NCI-H1105 treated with DMSO at 0.1 percent for 48 hours (cell line): ENCODE measurements around the gene ADAMTS17.
"Not testable (repeated sequence)": the region's sequence is repeated elsewhere in the genome, so short reads cannot be mapped to it uniquely, and the experiment has no call there.

Experiments used
- DNase-seq: peaks from one replicate; lab custom pipeline; 2025; lab: John Stamatoyannopoulos, UW

The ADAMTS17 gene

DNA sequence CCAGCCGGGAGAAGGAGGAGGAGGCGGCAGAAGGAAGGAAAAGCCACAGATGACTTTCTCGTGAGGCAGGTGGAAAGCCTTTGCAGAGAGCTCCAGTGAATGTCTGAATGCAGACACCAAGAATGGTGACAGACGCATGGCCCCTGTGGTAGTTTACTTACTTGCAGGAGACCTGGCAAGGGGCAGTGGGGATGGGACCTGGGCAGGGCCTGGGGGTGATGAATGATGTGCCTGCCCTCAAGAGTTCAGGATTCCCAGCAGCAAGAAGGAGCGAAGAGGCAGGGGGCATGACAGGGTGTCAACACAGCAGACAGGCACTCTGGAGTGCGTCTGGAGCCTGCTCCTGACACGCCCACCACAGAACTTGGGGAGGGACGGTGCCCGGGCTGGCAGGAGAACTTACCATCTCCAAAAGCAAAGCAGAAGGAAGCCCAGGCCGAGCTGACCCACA, 348.1 kb downstream of the ADAMTS17 start:
- no peak for DNase-seq

DNA sequence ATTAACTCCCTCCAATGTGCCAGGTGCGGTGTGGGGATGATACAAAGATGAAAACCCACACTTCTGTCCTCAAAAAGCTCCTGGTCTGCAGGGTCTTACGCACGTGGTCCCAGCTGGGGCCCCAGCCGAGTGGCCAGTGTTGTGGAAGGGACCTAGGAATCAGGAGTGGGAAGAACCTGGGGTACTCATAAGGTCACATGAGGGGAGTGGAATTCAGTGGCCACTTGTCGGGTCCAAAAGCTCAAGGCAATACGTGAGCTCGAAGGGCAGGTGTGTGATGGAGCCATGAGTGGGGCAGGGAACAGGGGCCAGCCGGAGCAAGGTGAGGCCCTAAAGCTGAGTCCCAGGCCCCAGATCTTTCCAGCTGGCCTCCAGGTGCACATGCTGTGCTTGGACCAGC, 348.5 kb downstream of the ADAMTS17 start:
- no peak for DNase-seq

DNA sequence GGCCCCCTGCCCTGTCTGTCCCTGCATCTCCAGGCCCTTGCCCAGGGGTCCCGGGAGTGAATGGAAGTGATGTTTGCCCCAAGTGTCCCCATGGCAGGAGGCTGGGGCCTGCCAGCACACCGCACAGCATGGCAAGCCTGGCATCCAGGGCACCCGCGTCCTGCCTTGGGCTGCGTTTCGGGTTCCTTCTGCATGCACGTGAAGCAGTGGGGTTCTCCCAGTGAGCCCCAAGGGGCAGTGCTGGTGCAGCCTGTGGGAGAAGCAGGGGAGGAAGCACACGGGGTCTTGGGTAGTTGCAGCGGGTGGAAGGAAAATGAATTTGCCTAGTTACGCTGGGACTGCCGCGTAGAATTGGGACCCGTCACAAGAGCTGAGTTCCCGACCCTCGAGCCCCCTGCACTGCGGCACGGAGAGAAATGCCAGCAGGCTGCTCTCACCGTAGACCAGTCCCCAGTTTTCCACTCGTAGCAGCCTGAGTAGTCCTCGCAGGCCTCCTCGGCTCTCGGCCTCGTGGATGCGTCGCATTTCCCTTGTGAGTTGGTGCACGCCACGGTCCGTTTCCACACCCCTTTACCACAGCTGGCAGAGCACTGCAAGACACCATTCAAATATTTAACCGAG, 349.1 kb downstream of the ADAMTS17 start:
- no peak for DNase-seq

DNA sequence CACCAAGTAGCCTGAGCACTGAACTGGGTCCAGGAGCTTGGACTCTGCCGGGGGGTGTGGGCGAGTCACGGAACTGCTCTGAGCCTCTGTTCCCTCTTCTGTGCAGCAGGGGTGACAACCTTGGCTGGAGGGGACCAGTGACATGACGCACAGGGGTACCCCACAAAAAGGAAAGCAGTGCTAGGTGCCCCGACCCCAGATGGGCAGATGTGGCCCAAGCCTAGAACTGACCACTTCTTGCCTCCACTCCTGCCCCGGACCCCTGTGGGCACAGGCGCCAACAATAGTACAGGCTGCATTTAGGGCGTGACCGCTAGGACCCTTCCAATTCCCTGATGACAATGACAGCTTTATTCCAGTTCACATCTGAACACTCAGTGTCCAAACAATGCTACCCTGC, 352.7 kb downstream of the ADAMTS17 start:
- DNase-seq = no peak

DNA sequence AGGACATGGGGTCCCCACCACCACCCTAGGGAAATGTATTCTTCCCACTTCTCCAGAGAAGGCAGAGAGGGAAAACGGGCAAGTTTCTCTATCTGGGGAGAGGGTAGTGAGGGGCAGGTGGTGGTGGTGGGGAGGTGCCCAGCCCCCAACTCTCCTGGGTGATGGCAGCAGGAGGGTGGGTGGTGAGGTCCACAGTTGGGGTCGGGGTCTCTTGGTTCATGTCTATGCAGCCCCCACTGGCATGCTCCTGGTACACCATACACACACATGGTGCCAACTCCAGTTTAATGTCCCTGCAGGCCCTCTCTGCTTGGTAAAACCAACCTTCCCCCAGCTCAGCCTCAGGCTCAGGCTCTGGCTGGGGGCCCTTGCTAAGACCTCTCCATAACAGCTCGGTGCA, 354.1 kb downstream of the ADAMTS17 start:
- no peak for DNase-seq

DNA sequence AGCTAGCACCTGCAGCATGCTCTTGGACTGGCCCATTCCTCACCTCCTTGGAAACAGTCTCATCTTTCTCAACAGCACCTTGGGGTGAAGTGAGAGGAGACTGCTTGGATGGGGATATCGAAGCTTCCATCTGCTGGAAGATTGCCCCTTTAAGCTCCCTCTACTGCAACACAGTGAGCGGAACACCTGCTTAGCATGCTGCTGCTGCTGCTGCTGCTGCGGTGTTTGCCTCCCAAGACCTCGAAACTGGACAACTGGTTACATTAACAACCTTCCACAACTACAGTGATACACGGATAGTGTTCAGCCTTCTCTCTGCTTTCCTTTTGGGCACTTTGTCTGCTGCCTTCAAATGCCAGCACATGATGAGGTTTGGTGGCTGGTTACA, 354.7 kb downstream of the ADAMTS17 start:
- no peak for DNase-seq

DNA sequence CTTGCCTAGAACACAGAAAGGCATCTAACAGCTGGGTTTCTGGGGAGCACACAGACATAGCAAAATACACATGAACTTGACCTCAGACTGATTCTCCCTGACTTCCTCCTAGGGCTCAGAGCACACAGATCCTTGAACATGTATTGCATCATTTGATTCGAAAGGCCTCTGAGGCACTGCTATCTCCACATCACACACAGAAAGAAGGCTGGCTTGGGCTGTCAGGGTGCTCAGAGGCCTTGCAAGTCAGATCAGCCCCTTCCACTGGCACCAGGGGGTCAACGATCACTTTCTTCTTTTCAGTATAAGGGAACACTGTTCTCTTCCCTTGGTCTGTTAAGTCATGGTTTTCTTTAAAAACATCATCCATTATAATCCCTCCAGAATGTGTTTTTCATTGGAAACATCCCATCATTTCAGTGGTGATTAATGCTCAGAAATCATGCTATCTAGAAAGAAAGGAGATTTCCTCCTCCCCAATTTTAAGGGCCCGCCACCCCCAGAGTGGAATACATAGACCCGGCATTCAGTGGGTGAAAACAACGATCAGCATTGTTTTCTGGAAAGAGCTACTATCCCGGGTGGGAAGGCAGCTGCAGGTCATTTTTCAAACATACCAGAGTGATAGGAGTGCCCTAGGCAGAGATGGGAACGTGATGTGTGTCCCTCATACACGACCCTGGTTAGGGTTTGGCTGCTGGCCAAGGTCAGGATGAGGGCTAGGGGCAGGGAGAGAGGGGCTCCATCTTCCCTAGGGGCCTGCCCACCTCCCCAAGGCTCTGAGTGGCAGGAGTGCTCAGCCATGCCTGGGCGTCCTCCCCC, 355.3 kb downstream of the ADAMTS17 start:
- DNase-seq = no peak

DNA sequence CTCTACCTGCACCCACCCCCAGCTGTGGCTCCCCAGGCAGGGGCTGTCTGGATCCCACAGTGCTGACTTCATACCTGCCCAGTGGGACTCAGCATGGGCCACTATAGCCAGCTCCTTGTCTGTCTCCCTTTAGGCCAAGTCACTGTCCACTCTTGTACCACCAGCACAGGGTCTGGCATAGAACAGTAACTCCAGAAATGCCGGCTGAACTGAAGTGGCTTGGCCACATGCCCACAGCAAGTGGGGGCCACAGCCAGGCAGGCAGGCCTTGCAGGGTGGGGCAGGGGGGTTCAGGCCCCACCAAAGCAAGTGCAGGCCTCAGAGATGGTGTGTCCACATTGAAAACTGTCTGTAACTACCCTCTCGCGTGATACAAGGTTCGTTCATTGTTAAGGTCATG, 355.9 kb downstream of the ADAMTS17 start:
- no peak for DNase-seq

DNA sequence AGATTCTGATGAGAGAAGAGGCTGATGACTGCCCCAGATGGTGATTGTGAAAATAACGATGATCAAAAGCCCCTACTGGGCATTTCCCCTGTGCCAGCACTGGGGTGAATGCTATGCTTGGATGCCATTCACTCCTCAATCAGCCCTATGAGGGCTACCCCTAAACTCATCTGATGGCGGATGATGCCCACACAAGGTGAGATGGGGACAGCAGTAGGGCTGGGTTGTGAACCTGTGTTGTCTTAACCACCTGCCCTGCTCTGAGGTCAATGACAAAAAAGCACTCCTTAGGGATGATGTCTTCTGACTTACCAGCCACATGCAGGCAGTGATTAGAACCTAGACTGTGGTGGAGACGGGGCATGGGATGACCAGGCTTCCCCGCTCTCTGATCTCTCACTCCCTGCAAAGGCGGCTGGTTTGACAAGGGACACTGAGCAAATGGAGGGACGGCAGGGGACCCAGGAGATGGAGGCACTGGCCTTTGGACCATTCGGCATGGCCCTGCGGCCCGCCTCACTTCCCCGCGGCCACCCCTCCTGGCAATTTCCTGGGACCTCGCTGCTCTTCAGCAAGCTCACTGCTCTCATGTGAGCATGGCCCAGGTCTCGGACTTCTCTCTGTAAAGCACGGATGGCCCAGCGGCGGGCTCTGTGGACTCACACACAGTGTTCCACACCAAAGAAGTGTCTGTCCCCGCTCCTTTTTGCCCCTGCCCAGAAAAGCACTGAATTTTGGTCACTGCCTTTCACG, 357.1 kb downstream of the ADAMTS17 start:
- DNase-seq = no peak

DNA sequence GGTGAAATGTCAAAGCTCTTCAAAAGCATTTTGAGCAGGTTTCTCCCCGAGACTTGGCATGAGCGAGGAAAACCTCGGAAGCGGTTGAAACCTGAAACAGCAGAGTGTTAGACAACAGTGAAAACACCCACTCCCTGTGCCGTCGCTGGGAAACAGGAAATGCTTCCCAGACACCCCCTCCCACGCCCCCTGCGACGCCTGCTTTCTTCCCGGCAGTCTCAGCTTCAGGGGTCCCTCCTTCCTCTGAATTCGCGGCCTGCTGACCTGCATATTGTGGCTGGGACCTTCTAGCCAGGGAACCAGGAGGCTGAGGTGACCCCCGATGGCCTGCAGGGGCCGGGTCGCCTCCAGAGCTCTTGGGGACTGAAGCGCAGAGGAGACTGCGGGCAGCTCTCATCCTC, 357.9 kb downstream of the ADAMTS17 start:
- DNase-seq = no peak

DNA sequence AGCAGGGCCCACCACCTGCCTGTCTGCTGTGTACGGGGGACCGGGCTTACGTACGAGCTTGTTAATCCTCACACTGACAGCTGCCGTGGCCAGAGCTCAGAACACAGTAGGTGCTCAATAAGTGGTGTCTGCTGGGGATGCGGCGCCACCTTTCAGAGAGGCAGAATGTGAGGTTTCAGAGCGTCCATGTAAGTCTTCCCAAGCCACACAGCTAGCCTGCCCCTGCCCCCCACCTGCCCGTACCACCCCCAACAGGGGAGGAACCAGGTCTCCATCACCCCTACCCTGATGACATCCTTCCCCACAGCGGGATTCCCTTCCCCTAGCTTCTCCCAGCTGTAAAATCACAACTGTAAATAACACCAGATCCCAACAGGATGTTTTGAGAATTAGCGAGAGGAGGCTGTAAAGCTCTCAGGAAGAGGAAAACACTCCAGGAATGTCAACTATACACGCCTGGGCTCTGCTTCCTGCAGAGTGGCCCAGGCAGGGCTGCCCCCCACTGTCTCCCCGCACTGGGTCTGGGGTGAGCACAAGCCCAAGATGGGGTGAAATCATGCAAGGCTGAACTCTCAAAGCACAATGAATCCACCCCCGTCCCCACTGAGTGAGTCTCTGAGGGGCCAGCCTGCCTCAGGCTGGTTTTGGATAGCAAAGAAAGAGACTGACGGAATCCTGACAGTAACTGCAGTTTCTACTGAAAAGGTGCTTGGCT, 358.4 kb downstream of the ADAMTS17 start:
- no peak for DNase-seq

DNA sequence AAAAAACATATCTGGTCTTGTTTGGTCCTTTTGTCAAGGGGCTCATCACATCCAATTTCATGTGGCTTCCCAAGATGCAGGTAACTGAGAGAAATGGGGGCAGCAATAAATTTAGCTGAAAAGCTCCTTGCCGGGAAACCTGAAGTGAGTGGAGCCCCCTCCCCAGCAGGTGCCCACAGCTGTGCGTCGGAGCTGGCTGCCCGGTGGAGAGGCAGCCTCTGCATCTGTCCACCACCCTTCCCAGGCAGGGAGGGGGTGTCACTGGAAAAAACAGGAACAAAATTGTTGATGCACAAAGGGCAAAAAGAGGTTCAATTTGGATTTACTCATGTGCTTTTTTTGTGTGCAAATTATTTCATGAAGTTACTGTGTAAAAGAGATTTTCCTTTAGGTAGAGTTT, 359.1 kb downstream of the ADAMTS17 start:
- no peak for DNase-seq

DNA sequence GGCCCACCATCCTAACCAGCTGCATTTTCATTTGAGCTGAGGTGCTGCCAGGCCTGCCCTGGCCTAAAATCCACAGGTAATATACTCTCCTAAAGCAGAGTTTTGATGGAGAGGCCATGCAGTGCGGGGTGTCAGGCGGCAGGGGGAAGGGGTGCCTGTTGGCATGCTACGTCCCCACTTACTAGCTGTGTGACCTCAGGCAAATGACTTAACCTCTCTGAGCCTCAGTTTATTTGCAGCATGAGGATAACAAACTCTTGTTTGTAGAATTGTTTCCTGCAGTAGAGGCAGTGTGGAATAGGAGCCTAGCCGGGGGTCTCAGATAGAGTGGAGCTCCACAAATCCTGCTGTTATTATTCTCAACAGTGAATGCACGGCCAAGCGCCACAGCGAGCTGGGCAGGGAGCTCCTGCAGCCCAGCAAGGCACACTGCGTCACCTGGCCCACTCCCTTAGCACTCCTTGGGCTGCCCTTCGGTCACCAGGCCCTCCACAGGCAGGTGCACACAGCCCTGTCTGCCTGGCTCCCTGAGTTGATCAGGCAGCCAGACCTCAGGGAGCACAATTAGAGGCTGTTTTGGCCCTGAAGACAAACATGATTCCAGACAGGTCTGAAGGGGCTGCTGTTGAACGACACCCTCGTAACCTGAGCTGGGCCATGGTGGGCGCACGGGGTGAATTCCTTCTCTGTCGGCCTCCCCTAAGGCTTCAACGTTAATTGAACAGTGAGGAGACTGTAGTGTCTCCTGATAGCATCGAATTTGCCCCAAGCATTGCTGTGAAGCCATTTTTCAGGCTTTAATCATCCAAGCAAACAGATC, 359.7 kb downstream of the ADAMTS17 start:
- DNase-seq = no peak

DNA sequence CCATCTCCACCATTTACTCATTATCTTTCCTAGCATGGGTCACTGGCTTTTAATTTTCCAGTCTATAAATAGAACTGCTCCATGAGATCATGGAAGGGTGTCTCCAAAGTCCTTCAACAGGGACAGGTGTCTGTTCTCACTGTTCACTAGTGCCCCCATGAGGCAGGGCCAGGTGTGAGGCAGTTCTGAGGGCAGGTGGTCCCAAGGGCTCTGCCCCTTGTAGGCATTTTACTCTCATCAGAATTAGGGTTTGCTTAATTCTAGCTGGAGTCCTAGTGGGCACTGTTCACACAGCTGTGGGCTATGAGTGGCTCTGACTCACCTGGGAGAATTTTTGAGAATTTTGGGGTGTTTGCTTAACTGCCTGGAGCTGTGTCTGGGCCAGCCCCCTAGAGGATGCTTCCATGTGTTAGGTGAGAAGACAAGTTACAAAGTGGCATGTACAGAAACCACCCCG, 360.6 kb downstream of the ADAMTS17 start:
- no peak for DNase-seq

DNA sequence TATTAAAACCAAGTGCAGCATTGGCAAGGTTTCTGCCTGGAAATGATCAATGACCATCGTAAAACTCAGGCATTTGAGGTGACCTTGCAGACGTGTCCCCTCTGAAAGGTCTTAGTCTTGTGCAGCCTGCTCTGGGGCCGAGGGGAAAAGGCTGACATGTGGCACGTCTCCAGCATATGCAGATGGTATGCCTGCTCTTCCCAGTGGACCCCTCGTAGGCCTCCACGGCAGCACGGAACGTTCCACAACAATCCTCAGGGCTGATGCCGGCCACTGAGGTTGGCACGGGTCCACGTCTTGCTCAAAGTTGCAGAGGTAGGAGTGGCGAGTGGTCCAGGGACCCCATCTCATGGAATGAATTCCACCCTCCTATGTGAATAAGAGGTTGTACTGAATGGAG, 361.0 kb downstream of the ADAMTS17 start:
- no peak for DNase-seq

DNA sequence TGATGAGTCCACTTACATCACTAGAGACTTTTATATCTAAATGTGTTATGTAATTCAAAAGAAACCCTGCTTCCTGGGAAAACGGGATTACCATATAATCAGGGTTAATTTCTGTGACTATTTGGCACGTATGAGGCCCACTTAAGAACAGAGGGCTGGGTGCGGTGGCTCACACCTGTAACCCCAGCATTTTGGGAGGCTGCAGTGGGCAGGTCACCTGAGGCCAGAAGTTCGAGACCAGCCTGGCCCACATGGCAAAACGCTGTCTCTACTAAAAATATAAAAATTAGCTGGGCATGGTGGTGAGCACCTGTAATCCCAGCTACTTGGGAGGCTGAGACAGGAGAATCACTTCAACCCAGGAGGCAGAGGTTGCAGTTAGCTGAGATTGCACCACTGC, 361.9 kb downstream of the ADAMTS17 start:
- DNase-seq = not testable (repeated sequence)

DNA sequence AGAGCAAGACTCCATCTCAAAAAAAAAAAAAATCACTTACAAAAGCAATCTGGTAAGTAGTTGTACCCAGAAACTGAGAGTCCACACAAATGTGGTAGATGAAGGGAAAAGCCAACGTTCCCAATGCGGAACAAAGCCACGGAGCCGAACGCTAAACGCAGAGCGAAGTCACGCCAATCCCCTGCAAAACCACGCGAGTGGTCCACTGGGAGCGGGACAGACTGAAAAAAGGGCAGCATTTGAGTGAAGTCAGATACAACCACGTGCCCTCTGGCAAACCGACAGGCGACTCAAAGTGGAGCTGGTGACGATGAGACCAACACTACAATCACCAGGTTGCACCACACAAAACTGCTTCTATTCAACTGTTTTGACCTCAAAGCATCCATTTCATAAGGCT, 362.4 kb downstream of the ADAMTS17 start:
- no peak for DNase-seq

DNA sequence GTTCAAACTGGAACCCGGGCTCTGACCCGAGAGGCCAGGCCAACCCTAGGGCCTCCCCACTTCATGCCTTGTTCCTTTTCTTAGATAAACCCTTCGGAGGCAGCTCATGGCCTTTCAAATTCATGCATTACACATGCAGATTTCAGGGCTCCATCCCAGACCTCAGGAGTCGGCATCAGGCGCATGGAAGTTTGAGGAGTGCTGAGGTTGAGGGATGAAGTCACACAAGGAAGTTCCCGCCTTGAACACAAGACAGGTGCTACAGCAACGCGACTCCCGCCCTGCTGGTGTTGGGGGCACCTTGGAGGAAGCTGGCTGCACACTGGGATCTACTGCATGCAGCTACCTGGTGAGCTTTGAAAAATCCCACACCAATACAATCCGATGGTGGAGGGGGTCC, 363.3 kb downstream of the ADAMTS17 start:
- DNase-seq = no peak

DNA sequence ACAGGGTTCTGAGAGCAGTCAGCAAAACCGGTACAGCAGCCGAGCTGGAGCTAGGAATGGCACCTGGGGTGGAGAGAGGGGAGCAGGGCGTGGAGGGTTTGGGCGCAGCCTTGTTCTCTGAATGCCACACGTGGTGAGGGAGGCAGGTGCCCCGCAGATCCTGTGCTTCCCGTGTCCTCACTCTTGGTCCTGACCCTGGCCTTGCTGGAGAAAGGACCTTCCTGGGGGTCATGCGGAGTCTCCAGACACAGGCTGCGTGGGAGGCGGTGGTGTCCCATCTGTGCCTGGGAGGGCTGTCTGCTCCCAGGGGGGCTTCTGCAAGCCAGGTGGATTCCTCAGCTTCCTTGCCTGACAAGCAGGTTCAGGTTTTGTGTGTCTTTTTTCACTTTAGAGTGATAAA, 363.8 kb downstream of the ADAMTS17 start:
- DNase-seq = no peak

DNA sequence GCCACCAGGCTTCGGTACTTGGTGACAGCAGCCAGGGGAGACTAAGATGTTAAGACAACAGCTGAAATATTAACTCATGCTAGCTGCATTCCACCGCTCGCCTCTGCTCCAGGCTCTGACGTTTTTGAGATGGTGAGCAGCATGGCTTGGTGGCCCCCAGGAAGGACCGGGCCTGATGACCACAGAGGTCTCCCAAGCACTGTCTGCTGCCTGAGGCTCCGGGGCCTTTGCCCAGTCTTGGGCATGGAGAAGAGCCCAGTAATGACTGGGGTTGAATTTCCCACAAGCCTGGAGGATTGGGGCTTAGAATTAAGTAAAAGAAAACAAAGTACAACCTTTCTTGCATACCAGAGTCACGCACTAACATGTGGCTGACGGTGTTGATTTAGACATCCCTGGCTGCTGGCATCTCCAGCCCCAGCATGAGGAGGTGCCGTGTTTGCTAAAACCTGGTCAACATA, 364.9 kb downstream of the ADAMTS17 start:
- no peak for DNase-seq

DNA sequence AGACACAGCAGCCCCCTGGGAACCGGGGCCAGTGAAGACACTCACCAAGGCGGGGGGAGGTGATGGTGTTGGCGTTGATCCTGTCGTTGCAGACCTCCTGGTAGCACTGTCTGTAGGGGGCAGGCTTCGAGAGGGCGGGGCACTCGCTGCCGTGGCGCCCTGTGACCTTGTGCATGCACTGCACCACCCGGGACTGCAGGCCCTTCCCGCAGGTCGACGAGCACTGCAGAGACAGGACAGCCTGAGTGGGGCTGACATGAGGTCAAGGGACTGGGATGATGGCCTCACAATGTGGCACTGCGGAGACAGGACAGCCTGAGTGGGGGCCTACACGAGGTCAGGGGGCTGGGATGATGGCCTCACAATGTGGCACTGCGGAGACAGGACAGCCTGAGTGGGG, 365.8 kb downstream of the ADAMTS17 start:
- DNase-seq = no peak
